Fibroblast of lung (primary cell): ENCODE data around the gene XXYLT1.

Source experiments
- CTCF ChIP-seq, 2 donors: IDR thresholded peaks in 1 of 2; conservative IDR thresholded peaks in 1 of 2; 1 replicate in 1 of 2; 2 replicates in 1 of 2; pipeline ENCODE4 v1.5.1; 2011 to 2012; ENCODE audit warnings: low read length in 2 of 2, control low read depth in 1 of 2, inconsistent platforms in 1 of 2, low read depth in 1 of 2, mild to moderate bottlenecking in 1 of 2
- EZH2 ChIP-seq: IDR thresholded peaks from 2 replicates; pipeline ENCODE4 v1.5.1; 2012; ENCODE audit warnings: low read length, control low read depth, mild to moderate bottlenecking; ENCODE audit errors: missing control alignments

GRCh38 chr3:195285372-195285771 lies 14.4 kb upstream of the XXYLT1 start:
- TF ChIP-seq CTCF (conservative IDR thresholded peaks at IDR 0.05 in 1 of 2, IDR thresholded peaks at IDR 0.05 in 1 of 2; ENCODE audit: low read depth in 1 of 2, low read length in 2 of 2), result no peak
- no peak for TF ChIP-seq EZH2
